Mucosa of rectum (tissue), 2 donors: ENCODE measurements around the gene GPR78.

Experiments
- H3K27ac ChIP-seq, 2 donors: one replicate each; pipeline ENCODE4 v1.7.0; 2013; ENCODE audit warnings: inconsistent platforms in 2 of 2, low read depth in 2 of 2, low read length in 2 of 2
- H3K27me3 ChIP-seq, 2 donors: one replicate each; pipeline ENCODE4 v1.7.0; 2013; ENCODE audit warnings: low read length in 2 of 2; ENCODE audit not compliant: control insufficient read depth in 2 of 2, insufficient read depth in 2 of 2
- H3K36me3 ChIP-seq, 2 donors: one replicate each; pipeline ENCODE4 v1.7.0; 2013; ENCODE audit warnings: low read length in 2 of 2; ENCODE audit not compliant: control insufficient read depth in 2 of 2, insufficient read depth in 2 of 2
- H3K4me1 ChIP-seq, 2 donors: one replicate each; pipeline ENCODE4 v1.7.0; 2013; ENCODE audit warnings: low read length in 2 of 2, mild to moderate bottlenecking in 1 of 2; ENCODE audit not compliant: control insufficient read depth in 2 of 2, insufficient read depth in 2 of 2
- H3K4me3 ChIP-seq, 2 donors: one replicate each; pipeline ENCODE4 v1.7.0; 2013; ENCODE audit warnings: low read length in 2 of 2
- H3K9ac ChIP-seq, 2 donors: one replicate each; pipeline ENCODE4 v1.7.0; 2013; ENCODE audit warnings: low read length in 2 of 2, low read depth in 1 of 2, mild to moderate bottlenecking in 1 of 2
- H3K9me3 ChIP-seq, 2 donors: one replicate each; pipeline ENCODE4 v1.7.0; 2013; ENCODE audit warnings: low read length in 2 of 2; ENCODE audit not compliant: control insufficient read depth in 2 of 2
- donor health status: healthy.
- donor health status: Normal muscosa, but diverticular disease.

GPR78 gene

DNA sequence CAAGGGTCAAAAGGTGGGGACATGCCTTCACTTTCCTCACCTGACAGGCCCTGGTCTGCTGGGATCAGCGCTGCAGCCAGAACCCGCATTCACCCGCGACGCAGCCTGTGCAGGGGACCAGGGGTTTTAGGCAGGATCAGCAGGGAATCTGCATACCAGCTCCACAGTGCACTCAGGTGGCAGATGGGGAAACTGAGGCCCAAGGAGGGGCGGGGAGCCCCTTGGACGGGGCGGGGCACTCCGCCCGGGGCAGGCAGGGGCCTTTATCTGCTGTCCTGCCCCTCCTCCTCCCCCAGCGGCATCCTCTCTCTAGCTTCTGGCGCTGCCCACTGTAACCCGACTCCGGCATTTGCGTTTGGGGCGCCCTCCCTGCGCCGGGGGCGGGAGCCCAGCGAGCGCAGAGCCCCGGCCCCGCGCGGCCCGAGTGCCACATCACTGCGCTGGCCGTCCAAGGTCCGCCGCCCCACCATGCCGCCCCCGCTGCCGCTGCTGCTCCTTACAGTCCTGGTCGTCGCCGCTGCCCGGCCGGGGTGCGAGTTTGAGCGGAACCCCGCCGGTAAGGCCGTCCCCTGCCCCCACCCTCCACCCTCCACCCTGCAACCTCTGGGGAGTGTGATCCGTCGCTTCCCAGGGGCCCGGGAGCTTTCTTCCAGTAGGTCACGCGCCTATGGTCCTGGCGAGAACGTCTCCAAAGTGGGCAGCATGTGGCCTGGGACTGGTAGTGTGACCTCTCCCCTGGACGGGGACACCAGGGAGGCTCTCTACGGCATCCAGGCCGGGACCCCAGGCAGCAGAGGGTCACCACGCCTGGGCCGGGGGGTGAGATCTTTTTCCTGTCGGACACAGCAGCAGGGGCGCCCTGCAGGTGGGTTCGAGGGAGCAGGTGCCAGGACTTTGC lies 12.4 kb downstream of the GPR78 start, which contains the start of gene CPZ:
TSS of gene CPZ (plus strand) at position 400 of the 898 bp plus-strand sequence. CDS start at position 469, 69 bp downstream.
- Histone ChIP-seq H3K27me3 (peaks cover 7 to 20% of the 10 kb centered on the region in 2 donors), H3K36me3 (no peaks in the 10 kb centered on the region), H3K9me3 (no peaks in the 10 kb centered on the region), H3K4me3 (no peak within 1 kb of the TSS), H3K9ac (no peak within 1 kb of the TSS), H3K27ac (no peak within 1 kb of the TSS), H3K4me1 (peaks cover 0 to 2% of the 10 kb centered on the region in 2 donors)

- Histone ChIP-seq H3K9ac (no peak overlapping the region), H3K27ac (no peak overlapping the region), H3K4me1 (peaks cover 0 to 2% of the 10 kb centered on the region in 2 donors), H3K36me3 (no peaks in the 10 kb centered on the region), H3K27me3 (peaks cover 7 to 19% of the 10 kb centered on the region in 2 donors), H3K4me3 (no peak overlapping the region), H3K9me3 (no peaks in the 10 kb centered on the region)
Measured at GRCh38 chr4:8593264-8594096, 13.3 kb downstream of the GPR78 start.

- H3K27me3 ChIP-seq, result peaks cover 7 to 17% of the 10 kb centered on the region in 2 donors
Measured at GRCh38 chr4:8594097-8595038, 14.2 kb downstream of the GPR78 start.

DNA sequence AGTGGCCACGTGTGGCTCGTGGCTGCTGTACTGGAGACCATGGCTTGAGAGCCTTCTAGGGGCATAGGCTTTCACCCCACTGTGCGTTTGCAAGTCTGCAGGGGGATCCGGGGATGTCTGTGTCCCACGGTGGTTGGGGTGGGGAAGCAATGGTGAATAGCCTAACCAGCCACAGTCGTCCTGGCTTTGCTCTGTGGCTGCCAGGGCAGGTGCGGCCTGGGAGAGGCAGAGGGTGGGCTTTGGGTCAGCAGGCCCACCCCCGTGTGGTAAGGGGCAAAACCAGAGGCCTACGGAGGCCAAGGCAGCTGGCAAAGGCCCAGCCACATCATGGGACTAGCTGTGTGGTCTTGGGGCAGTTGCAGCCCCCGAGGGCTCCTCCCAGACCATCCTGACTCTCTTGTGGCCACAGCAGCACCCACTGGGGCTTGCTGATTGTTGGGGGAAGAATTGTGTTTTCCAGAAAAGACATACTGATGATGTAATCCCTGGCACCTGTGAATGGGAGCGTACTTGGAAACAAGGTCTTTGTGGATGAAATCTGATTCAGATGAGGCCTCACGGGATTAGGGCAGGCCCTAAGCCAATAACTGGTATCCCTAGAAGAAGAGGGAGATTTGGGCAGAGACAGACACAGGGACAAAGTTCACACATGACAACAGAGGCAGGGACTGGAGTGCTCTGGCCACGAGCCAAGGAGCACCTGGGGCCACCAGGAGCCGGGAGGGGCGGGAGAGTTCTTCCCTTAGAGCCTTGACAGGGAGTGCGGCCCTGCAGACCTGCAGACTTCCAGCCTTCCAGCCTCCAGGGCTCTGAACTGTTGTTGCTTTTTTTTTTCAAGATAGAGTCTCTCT lies 15.3 kb downstream of the GPR78 start:
- no peak overlapping the region for H3K9ac ChIP-seq
- H3K4me3 ChIP-seq, result no peak overlapping the region
- H3K4me1 ChIP-seq, result peaks cover 0 to 2% of the 10 kb centered on the region in 2 donors
- no peaks in the 10 kb centered on the region for H3K36me3 ChIP-seq
- H3K9me3 ChIP-seq, result no peaks in the 10 kb centered on the region
- H3K27me3 ChIP-seq, result peaks cover 7 to 17% of the 10 kb centered on the region in 2 donors
- H3K27ac ChIP-seq, result no peak overlapping the region

More at GRCh38 chr4:8594097-8595038, 14.2 kb downstream of the GPR78 start:
- Histone ChIP-seq H3K27ac (no peak overlapping the region), H3K4me3 (no peak overlapping the region), H3K9me3 (no peaks in the 10 kb centered on the region), H3K9ac (no peak overlapping the region), H3K36me3 (no peaks in the 10 kb centered on the region), H3K4me1 (peaks cover 0 to 2% of the 10 kb centered on the region in 2 donors)

GRCh38 chr4:8596891-8597290 lies 16.7 kb downstream of the GPR78 start:
- Histone ChIP-seq H3K9me3 (no peaks in the 10 kb centered on the region), H3K27ac (no peak overlapping the region), H3K4me3 (no peak overlapping the region), H3K27me3 (peaks cover 6 to 13% of the 10 kb centered on the region in 2 donors), H3K9ac (no peak overlapping the region), H3K4me1 (peaks cover 0 to 2% of the 10 kb centered on the region in 2 donors), H3K36me3 (no peaks in the 10 kb centered on the region)

GRCh38 chr4:8597319-8597718 lies 17.1 kb downstream of the GPR78 start:
- H3K36me3 ChIP-seq, result no peaks in the 10 kb centered on the region
- peaks cover 2 to 9% of the 10 kb centered on the region in 2 donors for H3K27me3 ChIP-seq

DNA sequence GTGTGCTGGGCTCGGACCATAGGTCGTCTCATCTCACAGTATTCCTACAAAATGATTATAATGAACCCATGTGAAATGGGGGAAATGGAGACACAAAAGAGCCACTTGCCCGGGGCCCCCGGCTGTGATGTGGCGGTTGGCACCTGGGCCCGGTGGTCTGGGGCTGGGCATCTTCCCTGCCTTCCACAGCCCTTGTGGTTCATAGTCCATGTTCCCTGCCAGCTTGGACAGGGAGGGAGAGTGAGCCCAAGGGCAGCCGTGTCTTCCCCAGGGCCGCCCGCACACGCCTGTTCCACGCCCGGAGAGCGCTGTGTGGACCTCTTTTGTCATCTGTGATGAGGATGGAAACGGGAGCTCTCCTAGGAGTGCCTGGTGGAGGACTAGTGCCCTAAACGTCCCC lies 17.6 kb downstream of the GPR78 start:
- H3K9ac ChIP-seq, result no peak overlapping the region
- H3K4me1 ChIP-seq, result peaks cover 0 to 2% of the 10 kb centered on the region in 2 donors
- H3K27ac ChIP-seq, result no peak overlapping the region
- H3K9me3 ChIP-seq, result no peaks in the 10 kb centered on the region
- H3K4me3 ChIP-seq, result no peak overlapping the region
- H3K36me3 ChIP-seq, result no peaks in the 10 kb centered on the region
- peaks cover 0 to 9% of the 10 kb centered on the region in 2 donors for H3K27me3 ChIP-seq

More at GRCh38 chr4:8597319-8597718, 17.1 kb downstream of the GPR78 start:
- no peak overlapping the region for H3K4me3 ChIP-seq
- peaks cover 0 to 2% of the 10 kb centered on the region in 2 donors for H3K4me1 ChIP-seq
- H3K27ac ChIP-seq, result no peak overlapping the region
- no peaks in the 10 kb centered on the region for H3K9me3 ChIP-seq
- no peak overlapping the region for H3K9ac ChIP-seq

GRCh38 chr4:8598391-8599090 lies 18.3 kb downstream of the GPR78 start:
- no peaks in the 10 kb centered on the region for H3K36me3 ChIP-seq
- H3K9ac ChIP-seq, result no peak overlapping the region
- no peak overlapping the region for H3K4me3 ChIP-seq
- H3K4me1 ChIP-seq, result peaks cover 0 to 2% of the 10 kb centered on the region in 2 donors
- H3K27ac ChIP-seq, result no peak overlapping the region
- H3K27me3 ChIP-seq, result peaks cover 0 to 7% of the 10 kb centered on the region in 2 donors
- H3K9me3 ChIP-seq, result no peaks in the 10 kb centered on the region
